Adrenal gland (tissue), 12 donors: ENCODE data around the gene SLC25A24. TPM values are rescaled to one million over a fixed set of nuclear protein-coding genes. Genes with fewer than 3 reads are reported as not detected.

Experiments
- DNase-seq, 7 donors: peaks; one replicate each; pipeline ENCODE4 v3.0.0-alpha.2; 2019 to 2020
- H3K27ac ChIP-seq, 5 donors: fragments of 200-600 bp; sonication (generic) in 4 of 5; 1 replicate in 3 of 5; 2 replicates in 2 of 5; pipeline versions ENCODE4 v1.5.1 to v1.8.0; 2016 to 2020; ENCODE audit warnings: mild to moderate bottlenecking in 1 of 5
- H3K27me3 ChIP-seq: fragments of 200-600 bp; 2 replicates; pipeline ENCODE4 v1.8.0; 2021
- H3K36me3 ChIP-seq, 2 donors: fragments of 200-600 bp; replicated peaks in 1 of 2; 1 replicate in 1 of 2; 2 replicates in 1 of 2; pipeline versions ENCODE4 v1.5.1 to v1.8.0; 2018 to 2022
- H3K4me1 ChIP-seq, 2 donors: fragments of 200-600 bp; replicated peaks in 1 of 2; 1 replicate in 1 of 2; 2 replicates in 1 of 2; pipeline versions ENCODE4 v1.5.1 to v1.8.0; 2018 to 2021
- H3K4me3 ChIP-seq, 4 donors: fragments of 200-600 bp; sonication (generic) in 3 of 4; one replicate each; pipeline ENCODE4 v1.5.1; 2016 to 2018
- H3K9me3 ChIP-seq, 3 donors: fragments of 200-600 bp; sonication (generic) in 1 of 3; replicated peaks in 1 of 3; 1 replicate in 2 of 3; 2 replicates in 1 of 3; pipeline versions ENCODE4 v1.5.1 to v1.8.0; 2016 to 2021
- POLR2A ChIP-seq, 2 donors: fragments of 450-650 bp; IDR thresholded peaks; one replicate each; pipeline ENCODE4 v1.6.1; 2017; ENCODE audit warnings: antibody characterized with exemption in 2 of 2, mild to moderate bottlenecking in 2 of 2, moderate library complexity in 1 of 2
- WGBS, 4 donors: extraction: QIAGEN DNeasy Blood & Tissue Kit in 2 of 4; methylation state at CpG; one replicate each; pipeline versions ENCODE4 v1.1.5 to v1.1.7; 2013 to 2017; 5-methylcytosine and 5-hydroxymethylcytosine counted together
- intact Hi-C, 2 donors: fragments of 100-400 bp; cut with DNase I; formaldehyde crosslinking; loops; one replicate each; pipeline versions ENCODE4 v1.14.1 to v1.15.0; 2022 to 2023
- polyA plus RNA-seq, 3 donors: library from polyadenylated mRNA; stranded (reverse); fragments of 200-250 nt in 2 of 3; fragments of 350-450 nt in 1 of 3; fragmentation: Illumina TruSeq in 1 of 3; extraction: RNeasy Lipid Tissue Mini Kit (QIAGEN cat#74804) in 1 of 3; gene quantifications; one replicate each; pipeline ENCODE4 v1.2.3, GENCODE V29; 2013 to 2014
- total RNA-seq, 9 donors: library from RNA; depleted of rRNA in 4 of 9; stranded (reverse); fragments of >200 nt in 4 of 9; fragments of 120-200 nt in 1 of 9; fragmentation: NEBNext Ultra II Directional in 1 of 9; extraction: Animal tissue kit (Norgen Biotek cat#: 25700) in 1 of 9; gene quantifications; one replicate each; pipeline versions ENCODE4 v1.1.0 to v1.2.4, GENCODE V29; 2013 to 2023
- TF ChIP-seq, protein P1 (sequence below), 6 experiments: fragments of 450-650 bp in 4 of 6; fragments of 200-600 bp in 2 of 6; sonication (generic) in 1 of 6; IDR thresholded peaks; 1 replicate in 5 of 6; 2 replicates in 1 of 6; pipeline versions ENCODE4 v1.5.1 to v1.8.0; 2016 to 2021; ENCODE audit warnings: antibody characterized with exemption in 6 of 6, mild to moderate bottlenecking in 2 of 6, moderate library complexity in 1 of 6
- donor health status: healthy with polysubstance abuse.
- donor health status: Bipolar disorder and iron deficiency.
- donor health status: DM: yes; HTN: yes; CAD: no.
- donor health status: DM: no; HTN: no; CAD: no.
- donor health status: DM: no; HTN: no; CAD: no.
- donor health status: DM: yes; HTN: yes; CAD: no.

The SLC25A24 gene
- total and polyA plus RNA-seq, 12 donors: 3.9 to 38.5 (median 27.2) TPM

DNA sequence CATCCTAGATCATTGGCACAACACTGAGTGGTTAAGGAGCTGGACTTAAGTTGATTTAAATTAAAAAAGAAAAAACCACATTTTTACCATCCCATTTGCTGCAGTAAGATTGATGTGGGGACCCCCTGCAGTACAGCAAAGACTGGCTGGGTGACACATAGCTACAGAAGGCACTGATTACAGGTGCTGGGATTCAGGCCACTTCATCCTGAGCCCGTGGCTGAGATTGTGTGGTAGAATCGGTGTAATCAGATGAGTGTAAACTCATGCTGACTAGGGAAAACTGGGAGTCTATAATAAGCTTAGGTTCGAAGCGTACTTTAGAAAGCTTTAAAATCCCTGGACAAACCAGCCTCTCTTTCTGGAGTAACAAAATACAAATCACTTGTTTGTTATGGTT is 70.1 kb downstream of the SLC25A24 start:
- WGBS, 4 donors: 89 to 93% (median 91%) methylated on average over 4 of the region's 4 CpGs
- H3K9me3 ChIP-seq: peaks cover 0 to 2% (median 0%) of the 10 kb centered on the region in 3 donors
- intact Hi-C loops: no loop called here
- H3K4me1 ChIP-seq: peaks cover 0 to 4% of the 10 kb centered on the region in 2 donors
- no peaks in the 10 kb centered on the region for H3K36me3 ChIP-seq
- no peak overlapping the region for H3K4me3 ChIP-seq
- no peaks in the 10 kb centered on the region for H3K27me3 ChIP-seq
- H3K27ac ChIP-seq: no peak overlapping the region
- TF ChIP-seq POLR2A (IDR thresholded peaks at IDR 0.05): no peak
- TF ChIP-seq, protein P1, sequence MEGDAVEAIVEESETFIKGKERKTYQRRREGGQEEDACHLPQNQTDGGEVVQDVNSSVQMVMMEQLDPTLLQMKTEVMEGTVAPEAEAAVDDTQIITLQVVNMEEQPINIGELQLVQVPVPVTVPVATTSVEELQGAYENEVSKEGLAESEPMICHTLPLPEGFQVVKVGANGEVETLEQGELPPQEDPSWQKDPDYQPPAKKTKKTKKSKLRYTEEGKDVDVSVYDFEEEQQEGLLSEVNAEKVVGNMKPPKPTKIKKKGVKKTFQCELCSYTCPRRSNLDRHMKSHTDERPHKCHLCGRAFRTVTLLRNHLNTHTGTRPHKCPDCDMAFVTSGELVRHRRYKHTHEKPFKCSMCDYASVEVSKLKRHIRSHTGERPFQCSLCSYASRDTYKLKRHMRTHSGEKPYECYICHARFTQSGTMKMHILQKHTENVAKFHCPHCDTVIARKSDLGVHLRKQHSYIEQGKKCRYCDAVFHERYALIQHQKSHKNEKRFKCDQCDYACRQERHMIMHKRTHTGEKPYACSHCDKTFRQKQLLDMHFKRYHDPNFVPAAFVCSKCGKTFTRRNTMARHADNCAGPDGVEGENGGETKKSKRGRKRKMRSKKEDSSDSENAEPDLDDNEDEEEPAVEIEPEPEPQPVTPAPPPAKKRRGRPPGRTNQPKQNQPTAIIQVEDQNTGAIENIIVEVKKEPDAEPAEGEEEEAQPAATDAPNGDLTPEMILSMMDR (IDR thresholded peaks at IDR 0.05): no peak
- DNase-seq: no peak

DNA sequence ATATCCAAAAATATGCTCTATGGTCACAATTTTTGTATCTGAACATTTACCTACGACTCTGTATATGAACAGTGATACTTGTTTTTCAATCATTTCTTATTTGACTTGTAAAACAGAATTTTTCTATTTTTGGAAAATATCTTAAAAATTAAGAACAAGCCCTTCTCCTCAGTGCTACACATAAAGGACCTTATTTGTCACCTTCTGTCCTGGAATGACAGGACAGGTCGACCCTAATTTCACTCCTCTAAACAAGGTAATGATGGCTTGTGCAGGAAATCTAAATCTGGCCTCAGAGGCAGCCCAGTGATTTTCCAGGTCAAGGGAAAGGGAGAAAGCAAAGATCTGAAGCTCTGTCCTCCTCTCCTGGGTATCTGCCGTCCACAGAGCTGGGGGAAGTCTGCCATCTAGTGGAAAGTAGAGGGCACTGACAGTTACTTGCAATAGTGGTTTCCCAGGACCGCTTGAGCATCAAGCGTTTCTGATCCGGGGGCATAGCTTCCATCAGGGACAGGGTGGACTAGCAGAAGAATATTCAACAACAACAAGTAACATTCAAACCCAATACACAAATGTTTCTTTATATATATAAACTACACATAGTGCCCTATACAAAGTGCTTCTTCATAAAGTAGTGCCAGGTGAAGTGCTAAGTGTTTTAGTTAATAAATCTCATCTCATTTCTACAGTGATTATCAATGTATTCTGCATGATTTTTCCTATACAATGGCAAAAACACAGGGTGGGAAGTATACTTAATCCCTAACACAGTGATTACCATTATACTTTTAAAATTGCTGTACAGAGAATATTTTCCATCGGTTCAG is 74.6 kb downstream of the SLC25A24 start:
- TF ChIP-seq, protein P1 (IDR thresholded peaks at IDR 0.05): peak; percentile 87 to 98 (median 94)
- no peak for TF ChIP-seq POLR2A (IDR thresholded peaks at IDR 0.05)
- intact Hi-C loops: loop anchor here (2.0 kb wide), 1 partner anchor 343 kb away; no protein-coding TSS in a partner anchor
- H3K27me3 ChIP-seq: no peaks in the 10 kb centered on the region
- peak; percentile 70 to 88 (median 72) for DNase-seq
- no peak overlapping the region for H3K27ac ChIP-seq
- no peaks in the 10 kb centered on the region for H3K36me3 ChIP-seq
- H3K9me3 ChIP-seq: no peaks in the 10 kb centered on the region
- WGBS, 4 donors: 4 to 7% (median 5%) methylated on average over 7 of the region's 7 CpGs
- H3K4me3 ChIP-seq: no peak overlapping the region
- H3K4me1 ChIP-seq: peaks cover 0 to 4% of the 10 kb centered on the region in 2 donors

DNA sequence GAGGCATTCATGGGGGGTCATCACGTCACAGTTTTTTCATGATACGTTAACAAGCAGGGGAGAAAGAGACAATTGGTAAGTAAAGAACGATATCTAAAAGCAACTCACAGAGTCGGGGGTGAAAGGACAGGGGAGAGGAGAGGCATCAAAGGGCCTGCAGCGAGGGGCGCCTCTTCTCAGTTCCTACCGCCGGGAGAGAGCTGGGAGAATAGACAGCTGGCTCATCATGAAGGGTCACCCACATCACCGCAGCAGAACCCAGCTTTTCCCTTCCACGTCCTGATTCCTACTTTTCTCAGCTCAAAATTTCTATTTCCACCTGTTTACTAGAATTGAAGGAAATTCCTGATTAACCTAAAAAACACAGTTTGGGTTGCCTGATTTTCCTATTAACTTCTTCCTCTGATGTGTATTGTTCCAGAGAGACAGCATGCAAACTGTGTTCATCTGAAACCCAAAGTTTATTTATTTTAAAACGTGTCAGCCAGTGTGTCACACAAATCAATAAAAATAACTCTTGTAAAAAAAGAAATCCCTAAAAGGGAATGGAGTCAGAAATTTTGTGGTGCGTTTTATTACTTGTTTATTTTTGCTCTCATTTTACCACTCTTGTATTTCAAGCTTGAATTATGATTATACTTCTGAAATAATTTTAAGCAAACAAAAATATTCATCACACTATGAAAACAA is 75.4 kb downstream of the SLC25A24 start:
- H3K4me3 ChIP-seq: no peak overlapping the region
- no peak for DNase-seq
- no peak for TF ChIP-seq POLR2A (IDR thresholded peaks at IDR 0.05)
- TF ChIP-seq, protein P1 (IDR thresholded peaks at IDR 0.05): no peak
- WGBS, 4 donors: 82 to 85% (median 82%) methylated on average over 12 of the region's 12 CpGs
- no peaks in the 10 kb centered on the region for H3K36me3 ChIP-seq
- H3K27me3 ChIP-seq: no peaks in the 10 kb centered on the region
- H3K4me1 ChIP-seq: peaks cover 0 to 4% of the 10 kb centered on the region in 2 donors
- no peaks in the 10 kb centered on the region for H3K9me3 ChIP-seq
- intact Hi-C loops: loop anchor here (2.0 to 5.0 kb wide), 2 partner anchors 157 to 342 kb away; partner anchors contain the start of gene VAV3 (in 1 of the 2)
- H3K27ac ChIP-seq: no peak overlapping the region

DNA sequence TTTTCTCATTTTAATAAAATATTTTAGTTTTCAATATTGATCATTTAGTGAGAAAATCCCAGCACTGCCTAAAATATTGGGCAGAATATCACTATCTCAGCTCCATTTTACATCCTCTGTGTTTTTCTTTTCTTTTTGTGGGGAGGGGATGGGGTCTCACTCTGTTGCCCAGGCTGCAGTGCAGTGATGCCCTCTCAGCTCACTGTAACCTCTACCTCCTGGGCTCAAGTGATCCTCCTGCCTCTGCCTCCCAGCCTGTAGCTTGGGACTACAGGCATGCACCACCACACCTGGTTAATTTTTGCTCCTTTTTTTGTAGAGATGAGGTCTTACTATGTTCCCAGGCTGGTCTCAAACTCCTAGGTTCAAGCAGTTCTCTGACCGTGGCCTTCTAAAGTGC is 76.1 kb downstream of the SLC25A24 start:
- no peak for DNase-seq
- Histone ChIP-seq H3K4me3 (no peak overlapping the region), H3K27ac (no peak overlapping the region), H3K27me3 (no peaks in the 10 kb centered on the region), H3K36me3 (no peaks in the 10 kb centered on the region), H3K9me3 (no peaks in the 10 kb centered on the region), H3K4me1 (peaks cover 0 to 5% of the 10 kb centered on the region in 2 donors)
- intact Hi-C loops: loop anchor here (2.0 to 5.0 kb wide), 2 partner anchors 157 to 341 kb away; partner anchors contain the start of gene VAV3 (in 1 of the 2)
- TF ChIP-seq, protein P1 (IDR thresholded peaks at IDR 0.05): no peak
- TF ChIP-seq POLR2A (IDR thresholded peaks at IDR 0.05): no peak
- 85 to 96% (median 90%) methylated on average over 1 of the region's 1 CpG for WGBS, 4 donors
